ENCODE measurements around the gene ABCD1.

- TF ChIP-seq POLR2AphosphoS5 (IDR thresholded peaks at IDR 0.05), result no peak
- no peak for TF ChIP-seq CTCF (IDR thresholded peaks at IDR 0.05)
- TF ChIP-seq POLR2A (IDR thresholded peaks at IDR 0.05), result no peak
These were observed 49.3 kb downstream of the ABCD1 start for GRCh38 chrX:153773741-153774575.
